PFSK-1 (cell line): ENCODE results near the gene CNGA1.

Experiments used
- POLR2AphosphoS5 ChIP-seq: IDR thresholded peaks from 2 replicates; pipeline ENCODE4 v1.6.1; 2012; ENCODE audit warnings: low read depth, mild to moderate bottlenecking, control low read depth, low read length, moderate library complexity
- REST ChIP-seq, 2 experiments: IDR thresholded peaks; 2 replicates each; pipeline versions ENCODE4 v1.6.1 to v1.8.0; 2011 to 2012; ENCODE audit warnings: low read depth in 2 of 2, low read length in 2 of 2, control low read depth in 1 of 2, inconsistent platforms in 1 of 2, mild to moderate bottlenecking in 1 of 2, moderate library complexity in 1 of 2; ENCODE audit not compliant: insufficient read depth in 1 of 2

GRCh38 chr4:48058617-48059530, 42.4 kb upstream of the CNGA1 start:
- TF ChIP-seq REST (IDR thresholded peaks at IDR 0.05; ENCODE audit: insufficient read depth in 1 of 2, low read depth in 2 of 2, low read length in 2 of 2) (no peak), POLR2AphosphoS5 (no peak)
